ENCODE data around the gene DCC.

DNA sequence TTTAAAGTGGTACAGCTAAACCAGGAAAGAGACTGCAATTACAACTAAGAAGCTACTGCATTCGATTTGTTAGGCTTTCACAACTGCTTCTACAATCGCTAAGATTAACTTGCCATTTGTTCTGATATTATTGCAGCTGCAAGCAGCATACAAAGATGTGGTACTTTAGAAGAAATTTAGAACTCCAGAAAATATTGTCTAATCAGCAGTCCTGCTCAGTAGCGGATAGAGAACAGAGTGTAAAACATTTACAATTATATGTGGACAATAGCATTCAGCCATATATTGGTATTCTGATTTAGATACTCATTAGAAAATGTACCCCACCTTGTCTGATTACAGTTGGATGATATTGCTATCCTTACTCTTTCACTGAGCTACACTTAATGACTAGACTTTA, 265.3 kb downstream of the DCC start:
- TF ChIP-seq, protein P1, sequence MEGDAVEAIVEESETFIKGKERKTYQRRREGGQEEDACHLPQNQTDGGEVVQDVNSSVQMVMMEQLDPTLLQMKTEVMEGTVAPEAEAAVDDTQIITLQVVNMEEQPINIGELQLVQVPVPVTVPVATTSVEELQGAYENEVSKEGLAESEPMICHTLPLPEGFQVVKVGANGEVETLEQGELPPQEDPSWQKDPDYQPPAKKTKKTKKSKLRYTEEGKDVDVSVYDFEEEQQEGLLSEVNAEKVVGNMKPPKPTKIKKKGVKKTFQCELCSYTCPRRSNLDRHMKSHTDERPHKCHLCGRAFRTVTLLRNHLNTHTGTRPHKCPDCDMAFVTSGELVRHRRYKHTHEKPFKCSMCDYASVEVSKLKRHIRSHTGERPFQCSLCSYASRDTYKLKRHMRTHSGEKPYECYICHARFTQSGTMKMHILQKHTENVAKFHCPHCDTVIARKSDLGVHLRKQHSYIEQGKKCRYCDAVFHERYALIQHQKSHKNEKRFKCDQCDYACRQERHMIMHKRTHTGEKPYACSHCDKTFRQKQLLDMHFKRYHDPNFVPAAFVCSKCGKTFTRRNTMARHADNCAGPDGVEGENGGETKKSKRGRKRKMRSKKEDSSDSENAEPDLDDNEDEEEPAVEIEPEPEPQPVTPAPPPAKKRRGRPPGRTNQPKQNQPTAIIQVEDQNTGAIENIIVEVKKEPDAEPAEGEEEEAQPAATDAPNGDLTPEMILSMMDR (IDR thresholded peaks at IDR 0.05): no peak
- no peak for TF ChIP-seq POLR2A (IDR thresholded peaks at IDR 0.05)

Measured in testis (tissue), 2 donors.